ENCODE measurements around the gene FAM3C.

Gene FAM3C

GRCh38 chr7:121304102-121304658 lies 91.9 kb downstream of the FAM3C start:
- Histone ChIP-seq H3K4me3 (ENCODE audit: low read depth in 1 of 2, low read length in 2 of 2) (no peak overlapping the region), H3K9ac (ENCODE audit: low read length) (no peak overlapping the region), H3K27me3 (ENCODE audit: control insufficient read depth in 1 of 2, insufficient read depth in 2 of 2, low read length in 2 of 2) (no peaks in the 10 kb centered on the region), H3K36me3 (ENCODE audit: insufficient read depth, low read length) (no peaks in the 10 kb centered on the region), H3K27ac (ENCODE audit: low read depth, low read length) (no peak overlapping the region), H3K4me1 (ENCODE audit: insufficient read depth, low read length) (no peaks in the 10 kb centered on the region), H3K9me3 (ENCODE audit: low read length) (no peaks in the 10 kb centered on the region)

- no peaks in the 10 kb centered on the region for H3K9me3 ChIP-seq (ENCODE audit: low read length)
- no peaks in the 10 kb centered on the region for H3K36me3 ChIP-seq (ENCODE audit: insufficient read depth, low read length)
- no peaks in the 10 kb centered on the region for H3K27me3 ChIP-seq (ENCODE audit: control insufficient read depth in 1 of 2, insufficient read depth in 2 of 2, low read length in 2 of 2)
- no peak overlapping the region for H3K27ac ChIP-seq (ENCODE audit: low read depth, low read length)
- H3K4me1 ChIP-seq (ENCODE audit: insufficient read depth, low read length), result no peaks in the 10 kb centered on the region
- H3K9ac ChIP-seq (ENCODE audit: low read length), result no peak overlapping the region
- H3K4me3 ChIP-seq (ENCODE audit: low read depth in 1 of 2, low read length in 2 of 2), result no peak overlapping the region
Observed at GRCh38 chr7:121303422-121304101, 92.5 kb downstream of the FAM3C start.

GRCh38 chr7:121302214-121302745 lies 93.8 kb downstream of the FAM3C start:
- H3K4me1 ChIP-seq (ENCODE audit: insufficient read depth, low read length), result no peaks in the 10 kb centered on the region
- H3K36me3 ChIP-seq (ENCODE audit: insufficient read depth, low read length), result no peaks in the 10 kb centered on the region
- no peak overlapping the region for H3K9ac ChIP-seq (ENCODE audit: low read length)
- H3K4me3 ChIP-seq (ENCODE audit: low read depth in 1 of 2, low read length in 2 of 2), result no peak overlapping the region
- no peak overlapping the region for H3K27ac ChIP-seq (ENCODE audit: low read depth, low read length)
- H3K27me3 ChIP-seq (ENCODE audit: control insufficient read depth in 1 of 2, insufficient read depth in 2 of 2, low read length in 2 of 2), result no peaks in the 10 kb centered on the region
- H3K9me3 ChIP-seq (ENCODE audit: low read length), result no peaks in the 10 kb centered on the region

GRCh38 chr7:121301446-121302213 lies 94.5 kb downstream of the FAM3C start:
- H3K27me3 ChIP-seq (ENCODE audit: control insufficient read depth in 1 of 2, insufficient read depth in 2 of 2, low read length in 2 of 2), result no peaks in the 10 kb centered on the region
- no peak overlapping the region for H3K4me3 ChIP-seq (ENCODE audit: low read depth in 1 of 2, low read length in 2 of 2)
- H3K27ac ChIP-seq (ENCODE audit: low read depth, low read length), result no peak overlapping the region
- no peaks in the 10 kb centered on the region for H3K36me3 ChIP-seq (ENCODE audit: insufficient read depth, low read length)
- H3K9ac ChIP-seq (ENCODE audit: low read length), result no peak overlapping the region
- H3K4me1 ChIP-seq (ENCODE audit: insufficient read depth, low read length), result no peaks in the 10 kb centered on the region
- no peaks in the 10 kb centered on the region for H3K9me3 ChIP-seq (ENCODE audit: low read length)

GRCh38 chr7:121300685-121301420 lies 95.3 kb downstream of the FAM3C start:
- H3K36me3 ChIP-seq (ENCODE audit: insufficient read depth, low read length), result peaks cover under 1% of the 10 kb centered on the region
- H3K9ac ChIP-seq (ENCODE audit: low read length), result no peak overlapping the region
- no peaks in the 10 kb centered on the region for H3K27me3 ChIP-seq (ENCODE audit: control insufficient read depth in 1 of 2, insufficient read depth in 2 of 2, low read length in 2 of 2)
- H3K4me3 ChIP-seq (ENCODE audit: low read depth in 1 of 2, low read length in 2 of 2), result no peak overlapping the region
- H3K9me3 ChIP-seq (ENCODE audit: low read length), result no peaks in the 10 kb centered on the region
- no peak overlapping the region for H3K27ac ChIP-seq (ENCODE audit: low read depth, low read length)
- no peaks in the 10 kb centered on the region for H3K4me1 ChIP-seq (ENCODE audit: insufficient read depth, low read length)

Data from muscle layer of colon (tissue), 2 donors.